Keratinocyte (primary cell): ENCODE measurements around the gene VGLL2.

ENCODE experiments used
- EZH2 ChIP-seq: IDR thresholded peaks from one replicate; pipeline ENCODE4 v1.6.1; 2012; ENCODE audit warnings: inconsistent platforms, mild to moderate bottlenecking, low read length, moderate library complexity
- TF ChIP-seq, protein P1 (sequence below), 3 experiments: IDR thresholded peaks in 1 of 3; conservative IDR thresholded peaks in 1 of 3; optimal IDR thresholded peaks in 1 of 3; 2 replicates in 2 of 3; 3 replicates in 1 of 3; pipeline versions ENCODE3 to v1.5.1; 2011; ENCODE audit warnings: low read length in 3 of 3, mild to moderate bottlenecking in 3 of 3, moderate library complexity in 2 of 3, control low read depth in 1 of 3, inconsistent platforms in 1 of 3; ENCODE audit not compliant: insufficient read depth in 2 of 3; ENCODE audit errors: extremely low read depth in 1 of 3

DNA sequence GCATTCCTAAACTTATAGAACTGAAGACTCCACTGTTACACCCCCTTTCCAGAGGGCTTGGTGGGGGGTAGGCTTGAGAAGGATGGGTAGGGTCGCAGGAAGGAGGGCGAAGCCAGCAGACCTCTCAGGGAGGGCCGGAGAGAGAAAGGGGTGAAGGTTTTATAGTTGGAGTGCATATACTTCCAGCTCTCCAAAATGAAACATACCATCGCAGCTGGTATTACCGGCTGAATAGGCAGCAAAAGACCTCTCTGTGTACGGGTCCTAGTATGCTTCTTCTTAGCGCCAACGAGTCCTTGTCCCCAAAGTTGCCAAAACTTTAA is 1.0 kb upstream of the VGLL2 start:
- TF ChIP-seq, protein P1, sequence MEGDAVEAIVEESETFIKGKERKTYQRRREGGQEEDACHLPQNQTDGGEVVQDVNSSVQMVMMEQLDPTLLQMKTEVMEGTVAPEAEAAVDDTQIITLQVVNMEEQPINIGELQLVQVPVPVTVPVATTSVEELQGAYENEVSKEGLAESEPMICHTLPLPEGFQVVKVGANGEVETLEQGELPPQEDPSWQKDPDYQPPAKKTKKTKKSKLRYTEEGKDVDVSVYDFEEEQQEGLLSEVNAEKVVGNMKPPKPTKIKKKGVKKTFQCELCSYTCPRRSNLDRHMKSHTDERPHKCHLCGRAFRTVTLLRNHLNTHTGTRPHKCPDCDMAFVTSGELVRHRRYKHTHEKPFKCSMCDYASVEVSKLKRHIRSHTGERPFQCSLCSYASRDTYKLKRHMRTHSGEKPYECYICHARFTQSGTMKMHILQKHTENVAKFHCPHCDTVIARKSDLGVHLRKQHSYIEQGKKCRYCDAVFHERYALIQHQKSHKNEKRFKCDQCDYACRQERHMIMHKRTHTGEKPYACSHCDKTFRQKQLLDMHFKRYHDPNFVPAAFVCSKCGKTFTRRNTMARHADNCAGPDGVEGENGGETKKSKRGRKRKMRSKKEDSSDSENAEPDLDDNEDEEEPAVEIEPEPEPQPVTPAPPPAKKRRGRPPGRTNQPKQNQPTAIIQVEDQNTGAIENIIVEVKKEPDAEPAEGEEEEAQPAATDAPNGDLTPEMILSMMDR (optimal IDR thresholded peaks at IDR 0.05 in 1 of 3, IDR thresholded peaks at IDR 0.05 in 1 of 3, conservative IDR thresholded peaks at IDR 0.05 in 1 of 3; ENCODE audit: extremely low read depth in 1 of 3, insufficient read depth in 2 of 3, low read length in 3 of 3) = no peak
- TF ChIP-seq EZH2 = no peak
